Stimulated activated memory B cell treated with anti-CD40 and anti-IgM and Interleukin-4, amounts not matched to agents 10 μg/mL and 1 μg/mL and 100 μg/mL, for 72 hours (primary cell): ENCODE data around the gene MUC5AC.
A peak's percentile ranks its signal among the peaks of the same experiment; 100 is the strongest.

ENCODE experiments used
- ATAC-seq: fragments of 150-1000 bp; cut with Tn5 transposase; 2 replicates; pipeline ENCODE4 v1.10.0; 2021
- H3K27ac Mint-ChIP-seq: one replicate; pipeline ENCODE4 v1.8.0; 2022; ENCODE audit warnings: mild to moderate bottlenecking, mixed read lengths
- H3K27me3 Mint-ChIP-seq: one replicate; pipeline ENCODE4 v1.8.0; 2022; ENCODE audit warnings: mixed read lengths
- H3K36me3 Mint-ChIP-seq: one replicate; pipeline ENCODE4 v1.8.0; 2022; ENCODE audit warnings: mixed read lengths
- H3K4me1 Mint-ChIP-seq: one replicate; pipeline ENCODE4 v1.8.0; 2022; ENCODE audit warnings: mixed read lengths
- H3K4me3 Mint-ChIP-seq: one replicate; pipeline ENCODE4 v1.8.0; 2022; ENCODE audit warnings: mild to moderate bottlenecking, moderate library complexity, mixed read lengths
- H3K9me3 Mint-ChIP-seq: one replicate; pipeline ENCODE4 v1.8.0; 2022; ENCODE audit warnings: mixed read lengths

The MUC5AC gene

DNA sequence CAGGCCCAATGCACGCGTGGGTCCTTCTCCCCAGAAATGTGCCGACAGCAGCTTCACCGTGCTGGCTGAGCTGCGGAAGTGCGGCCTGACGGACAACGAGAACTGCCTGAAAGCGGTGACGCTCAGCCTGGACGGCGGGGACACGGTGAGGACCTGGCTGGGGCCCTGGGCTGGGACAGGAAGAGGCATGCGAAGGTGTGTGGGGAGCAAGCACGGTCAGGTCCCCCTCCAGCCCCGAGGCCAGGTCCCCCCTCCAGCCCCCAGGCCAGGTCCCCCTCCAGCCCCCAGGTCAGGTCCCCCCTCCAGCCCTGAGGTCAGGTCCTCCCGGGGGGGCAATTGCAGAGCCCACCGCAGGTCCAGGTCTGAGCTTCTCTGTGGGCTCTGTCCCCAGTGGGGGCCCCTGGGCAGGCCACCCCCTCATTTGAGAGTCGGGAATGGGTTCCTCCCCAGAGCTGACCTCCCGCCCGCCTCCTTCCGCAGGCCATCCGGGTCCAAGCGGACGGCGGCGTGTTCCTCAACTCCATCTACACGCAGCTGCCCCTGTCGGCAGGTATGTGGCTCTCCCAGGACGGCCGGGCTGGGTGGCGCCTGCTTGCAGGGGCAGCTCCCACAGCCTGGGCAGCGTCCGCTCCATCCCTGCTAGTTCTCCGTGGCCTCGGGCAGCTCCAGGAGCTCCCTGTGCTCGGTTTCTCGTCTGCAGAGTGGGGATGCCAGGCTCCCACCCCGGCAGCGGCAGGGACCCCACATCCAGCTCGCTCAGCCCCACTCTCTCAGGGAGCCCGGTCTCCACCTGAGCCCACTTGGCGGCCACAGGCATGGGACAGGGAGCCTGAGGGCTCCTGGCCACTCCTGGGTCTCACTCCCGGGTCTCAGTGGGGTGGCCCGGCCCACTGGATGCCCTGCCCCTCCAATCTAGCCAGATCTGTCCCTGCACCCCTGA is 73.0 kb downstream of the MUC5AC start:
- no peak for ATAC-seq
- H3K27me3 Mint-ChIP-seq, result peaks cover 13% of the 10 kb centered on the region

DNA sequence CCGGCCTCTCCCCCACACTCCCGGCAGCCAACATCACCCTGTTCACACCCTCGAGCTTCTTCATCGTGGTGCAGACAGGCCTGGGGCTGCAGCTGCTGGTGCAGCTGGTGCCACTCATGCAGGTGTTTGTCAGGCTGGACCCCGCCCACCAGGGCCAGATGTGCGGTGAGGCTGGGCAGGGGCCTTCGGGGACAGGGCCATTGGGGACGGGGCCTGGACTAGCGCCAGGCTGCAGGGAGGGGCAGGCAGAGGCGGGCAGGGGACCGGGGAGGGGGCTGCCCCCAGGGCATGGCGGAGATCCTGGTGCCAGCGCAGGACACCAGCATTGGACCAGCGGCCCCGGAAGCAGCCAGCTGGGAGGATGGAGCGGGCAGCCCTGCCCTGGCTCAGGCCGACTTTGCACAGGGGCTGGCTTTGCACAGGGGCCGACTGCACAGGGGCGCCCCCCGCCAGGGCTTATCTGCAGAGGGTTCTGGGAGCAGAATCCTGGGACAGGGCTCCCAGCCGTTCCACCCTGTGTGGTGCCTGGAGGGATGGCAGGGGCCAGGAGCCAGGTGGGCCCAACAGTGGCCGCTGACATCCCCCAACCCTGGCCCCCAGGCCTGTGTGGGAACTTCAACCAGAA is 73.8 kb downstream of the MUC5AC start:
- Mint-ChIP-seq H3K9me3 (no peaks in the 10 kb centered on the region), H3K4me3 (no peak overlapping the region)

More for the DNA sequence above, 73.0 kb downstream of the MUC5AC start:
- Mint-ChIP-seq H3K9me3 (no peaks in the 10 kb centered on the region), H3K36me3 (no peaks in the 10 kb centered on the region), H3K4me1 (no peaks in the 10 kb centered on the region), H3K27ac (no peak overlapping the region), H3K4me3 (no peak overlapping the region)

GRCh38 chr11:1232021-1232882 is 74.5 kb downstream of the MUC5AC start:
- H3K27ac Mint-ChIP-seq, result no peak overlapping the region
- no peaks in the 10 kb centered on the region for H3K9me3 Mint-ChIP-seq
- H3K4me3 Mint-ChIP-seq, result no peak overlapping the region
- no peak for ATAC-seq
- H3K4me1 Mint-ChIP-seq, result no peaks in the 10 kb centered on the region
- H3K27me3 Mint-ChIP-seq, result peaks cover 13% of the 10 kb centered on the region
- H3K36me3 Mint-ChIP-seq, result no peaks in the 10 kb centered on the region

More for the DNA sequence above, 73.8 kb downstream of the MUC5AC start:
- ATAC-seq, result no peak
- Mint-ChIP-seq H3K36me3 (no peaks in the 10 kb centered on the region), H3K4me1 (no peaks in the 10 kb centered on the region), H3K27me3 (peaks cover 13% of the 10 kb centered on the region), H3K27ac (no peak overlapping the region)

DNA sequence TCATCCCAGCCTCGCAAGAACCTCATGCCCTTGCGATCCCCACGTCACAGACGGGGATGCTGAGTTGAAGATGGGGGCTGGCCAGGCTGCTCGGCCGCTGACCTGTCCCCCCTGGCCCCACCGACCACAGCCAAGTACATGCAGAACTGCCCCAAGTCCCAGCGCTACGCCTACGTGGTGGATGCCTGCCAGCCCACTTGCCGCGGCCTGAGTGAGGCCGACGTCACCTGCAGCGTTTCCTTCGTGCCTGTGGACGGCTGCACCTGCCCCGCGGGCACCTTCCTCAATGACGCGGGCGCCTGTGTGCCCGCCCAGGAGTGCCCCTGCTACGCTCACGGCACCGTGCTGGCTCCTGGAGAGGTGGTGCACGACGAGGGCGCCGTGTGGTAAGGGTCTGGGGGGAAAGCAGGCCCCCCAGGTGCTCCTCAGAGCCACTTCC is 75.1 kb downstream of the MUC5AC start:
- Mint-ChIP-seq H3K27me3 (peaks cover 13% of the 10 kb centered on the region), H3K9me3 (no peaks in the 10 kb centered on the region), H3K4me1 (no peaks in the 10 kb centered on the region), H3K27ac (no peak overlapping the region), H3K4me3 (no peak overlapping the region), H3K36me3 (no peaks in the 10 kb centered on the region)
- ATAC-seq, result no peak

- Mint-ChIP-seq H3K27me3 (peaks cover 13% of the 10 kb centered on the region), H3K4me1 (no peaks in the 10 kb centered on the region), H3K27ac (no peak overlapping the region), H3K36me3 (no peaks in the 10 kb centered on the region), H3K9me3 (no peaks in the 10 kb centered on the region), H3K4me3 (no peak overlapping the region)
- peak; percentile 14 for ATAC-seq
Measured at GRCh38 chr11:1233351-1234053, 75.7 kb downstream of the MUC5AC start.

GRCh38 chr11:1234054-1234720 is 76.4 kb downstream of the MUC5AC start:
- Mint-ChIP-seq H3K27ac (no peak overlapping the region), H3K9me3 (no peaks in the 10 kb centered on the region), H3K36me3 (no peaks in the 10 kb centered on the region), H3K4me1 (no peaks in the 10 kb centered on the region), H3K27me3 (peaks cover 13% of the 10 kb centered on the region), H3K4me3 (no peak overlapping the region)
- ATAC-seq, result no peak

- no peaks in the 10 kb centered on the region for H3K36me3 Mint-ChIP-seq
- no peak overlapping the region for H3K27ac Mint-ChIP-seq
- H3K27me3 Mint-ChIP-seq, result peaks cover 12% of the 10 kb centered on the region
- no peak for ATAC-seq
- no peak overlapping the region for H3K4me3 Mint-ChIP-seq
- no peaks in the 10 kb centered on the region for H3K4me1 Mint-ChIP-seq
- H3K9me3 Mint-ChIP-seq, result no peaks in the 10 kb centered on the region
Measured at GRCh38 chr11:1234771-1235305, 77.1 kb downstream of the MUC5AC start.

GRCh38 chr11:1235306-1235900 is 77.7 kb downstream of the MUC5AC start:
- peaks cover 7% of the 10 kb centered on the region for H3K27me3 Mint-ChIP-seq
- no peak for ATAC-seq

DNA sequence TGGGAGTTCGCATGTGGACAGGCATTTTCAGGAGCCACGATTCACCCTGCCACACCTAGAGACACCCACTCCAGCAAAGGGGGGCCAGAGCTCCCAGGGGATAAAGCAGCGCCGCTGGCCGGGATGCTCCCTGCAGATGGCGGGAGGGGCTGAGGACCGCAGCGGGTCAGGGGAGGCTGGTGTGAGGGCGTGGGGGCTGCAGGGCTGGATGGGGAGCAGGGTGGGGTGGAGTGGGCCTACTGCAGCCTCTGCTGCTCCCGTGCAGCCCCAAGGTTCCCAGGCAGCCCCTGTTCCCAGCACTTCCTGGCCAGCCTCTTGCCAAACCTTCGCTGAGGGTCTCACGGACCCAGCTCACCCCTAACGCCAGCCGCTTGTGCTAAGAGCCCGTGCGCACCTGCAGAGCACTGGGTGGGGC is 78.2 kb downstream of the MUC5AC start:
- H3K27ac Mint-ChIP-seq, result no peak overlapping the region
- ATAC-seq, result no peak
- no peaks in the 10 kb centered on the region for H3K9me3 Mint-ChIP-seq
- peaks cover 2% of the 10 kb centered on the region for H3K27me3 Mint-ChIP-seq
- no peaks in the 10 kb centered on the region for H3K36me3 Mint-ChIP-seq
- H3K4me3 Mint-ChIP-seq, result no peak overlapping the region
- H3K4me1 Mint-ChIP-seq, result no peaks in the 10 kb centered on the region

More at GRCh38 chr11:1235306-1235900, 77.7 kb downstream of the MUC5AC start:
- Mint-ChIP-seq H3K4me1 (no peaks in the 10 kb centered on the region), H3K27ac (no peak overlapping the region), H3K4me3 (no peak overlapping the region), H3K36me3 (no peaks in the 10 kb centered on the region), H3K9me3 (no peaks in the 10 kb centered on the region)

DNA sequence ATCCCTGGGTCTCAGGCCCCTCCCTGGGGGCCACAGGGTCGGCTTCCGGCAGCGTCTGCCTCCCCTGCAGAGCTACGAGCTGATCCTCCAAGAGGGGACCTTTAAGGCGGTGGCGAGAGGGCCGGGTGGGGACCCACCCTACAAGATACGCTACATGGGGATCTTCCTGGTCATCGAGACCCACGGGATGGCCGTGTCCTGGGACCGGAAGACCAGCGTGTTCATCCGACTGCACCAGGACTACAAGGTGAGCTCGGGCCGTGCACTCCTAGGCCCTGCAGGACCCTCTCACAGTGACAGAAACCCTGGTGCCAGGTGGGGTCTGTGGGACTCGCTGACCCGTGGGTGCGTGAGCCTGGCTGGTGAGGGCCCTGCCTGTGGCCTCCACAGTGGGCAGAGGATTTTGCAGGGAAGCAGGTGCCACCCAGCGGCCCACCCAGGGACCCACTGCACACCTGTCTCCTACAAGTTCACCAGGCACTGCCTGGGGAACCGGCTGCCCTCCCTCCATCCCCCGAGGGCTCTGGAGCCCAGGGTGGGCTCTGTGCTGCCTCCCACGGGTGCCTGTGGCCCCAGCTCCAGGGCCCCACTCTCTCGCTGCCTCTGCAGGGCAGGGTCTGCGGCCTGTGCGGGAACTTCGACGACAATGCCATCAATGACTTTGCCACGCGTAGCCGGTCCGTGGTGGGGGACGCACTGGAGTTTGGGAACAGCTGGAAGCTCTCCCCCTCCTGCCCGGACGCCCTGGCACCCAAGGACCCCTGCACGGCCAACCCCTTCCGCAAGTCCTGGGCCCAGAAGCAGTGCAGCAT is 78.8 kb downstream of the MUC5AC start:
- no peak overlapping the region for H3K4me3 Mint-ChIP-seq
- H3K4me1 Mint-ChIP-seq, result no peaks in the 10 kb centered on the region
- no peaks in the 10 kb centered on the region for H3K9me3 Mint-ChIP-seq
- H3K27ac Mint-ChIP-seq, result no peak overlapping the region
- H3K36me3 Mint-ChIP-seq, result no peaks in the 10 kb centered on the region
- ATAC-seq, result no peak
- H3K27me3 Mint-ChIP-seq, result no peaks in the 10 kb centered on the region

DNA sequence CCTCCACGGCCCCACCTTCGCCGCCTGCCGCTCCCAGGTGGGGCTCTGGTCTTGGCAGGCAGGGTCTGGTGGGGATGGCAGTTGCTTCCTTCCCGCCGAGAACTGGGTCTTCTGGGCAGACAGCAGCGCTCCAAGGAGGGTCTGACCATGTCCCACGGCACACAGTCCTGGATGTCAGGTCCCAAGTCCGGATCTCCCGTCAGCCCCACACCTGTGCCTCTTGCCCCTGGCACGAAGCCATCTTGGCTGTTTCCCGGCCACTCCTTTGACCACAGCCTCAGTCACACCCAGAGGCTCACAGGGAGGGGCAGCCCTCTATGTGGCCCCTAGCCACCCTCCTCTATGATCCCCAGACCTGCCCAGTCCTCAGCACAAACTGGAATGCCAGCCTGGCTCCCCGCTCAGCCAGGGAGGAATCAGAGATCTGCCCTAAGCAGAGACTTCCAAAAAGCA is 79.4 kb downstream of the MUC5AC start:
- ATAC-seq, result no peak
- Mint-ChIP-seq H3K4me3 (no peak overlapping the region), H3K4me1 (no peaks in the 10 kb centered on the region), H3K9me3 (no peaks in the 10 kb centered on the region), H3K27ac (no peak overlapping the region), H3K36me3 (no peaks in the 10 kb centered on the region), H3K27me3 (no peaks in the 10 kb centered on the region)

DNA sequence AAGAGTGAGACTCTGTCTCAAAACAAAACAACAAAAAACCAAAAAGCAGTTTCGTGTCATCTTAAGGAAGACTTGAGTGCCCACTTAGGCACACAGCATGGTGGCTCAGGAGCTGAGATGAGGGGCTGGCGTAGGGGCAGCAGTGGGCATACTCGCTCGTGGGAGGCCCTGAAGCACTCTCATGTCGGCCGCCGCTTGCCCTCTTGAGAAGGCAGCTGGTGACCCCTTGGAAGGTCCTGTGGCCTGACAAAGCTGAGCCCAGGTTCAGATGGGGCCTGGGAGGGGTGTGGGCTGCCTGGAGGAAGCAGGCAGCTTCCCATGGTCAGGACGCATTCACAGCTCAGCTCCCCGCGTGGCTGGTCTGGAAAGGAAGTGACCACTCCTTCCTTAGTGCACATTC is 80.1 kb downstream of the MUC5AC start:
- Mint-ChIP-seq H3K27me3 (no peaks in the 10 kb centered on the region), H3K36me3 (no peaks in the 10 kb centered on the region), H3K4me1 (no peaks in the 10 kb centered on the region), H3K4me3 (no peak overlapping the region), H3K9me3 (peaks cover 3% of the 10 kb centered on the region), H3K27ac (no peak overlapping the region)
- ATAC-seq, result no peak
